GM19239 (cell line): ENCODE measurements around the gene C1orf53.

Source experiments
- DNase-seq: peaks from one replicate; pipeline ENCODE4 v3.0.0; 2011; ENCODE audit warnings: low spot score; ENCODE audit not compliant: insufficient read length
- FAIRE-seq: peaks from 2 replicates; lab custom pipeline; 2011; peaks lifted over from hg19 to GRCh38; lab: Jason Lieb, UNC

The C1orf53 gene

GRCh38 chr1:197905699-197906351 lies 3.4 kb downstream of the C1orf53 start:
- DNase-seq (no peak), FAIRE-seq (no peak)

GRCh38 chr1:197907846-197908616 lies 5.6 kb downstream of the C1orf53 start:
- DNase-seq: no peak
- no peak for FAIRE-seq

GRCh38 chr1:197908716-197909220 lies 6.3 kb downstream of the C1orf53 start:
- DNase-seq (no peak), FAIRE-seq (no peak)

- DNase-seq: no peak
- no peak for FAIRE-seq
Observed at GRCh38 chr1:197909384-197909783, 7.0 kb downstream of the C1orf53 start.

GRCh38 chr1:197910120-197910991 lies 7.9 kb downstream of the C1orf53 start:
- FAIRE-seq: no peak

GRCh38 chr1:197911111-197911856 lies 8.9 kb downstream of the C1orf53 start:
- DNase-seq: no peak
- no peak for FAIRE-seq

More at GRCh38 chr1:197910120-197910991, 7.9 kb downstream of the C1orf53 start:
- no peak for DNase-seq

GRCh38 chr1:197911857-197912696 lies 9.6 kb downstream of the C1orf53 start:
- DNase-seq (no peak), FAIRE-seq (no peak)

GRCh38 chr1:197912739-197913494 lies 10.5 kb downstream of the C1orf53 start:
- DNase-seq (no peak), FAIRE-seq (no peak)

- no peak for DNase-seq
- FAIRE-seq: no peak
Observed at GRCh38 chr1:197913495-197914276, 11.3 kb downstream of the C1orf53 start.

- FAIRE-seq (no peak), DNase-seq (no peak)
Observed at GRCh38 chr1:197914510-197914909, 12.1 kb downstream of the C1orf53 start.

- DNase-seq: no peak
- FAIRE-seq: no peak
Observed at GRCh38 chr1:197915260-197915861, 12.9 kb downstream of the C1orf53 start.

- FAIRE-seq (no peak), DNase-seq (no peak)
Observed at GRCh38 chr1:197915862-197916499, 13.6 kb downstream of the C1orf53 start.

GRCh38 chr1:197916500-197916983 lies 14.1 kb downstream of the C1orf53 start:
- no peak for DNase-seq
- FAIRE-seq: no peak

- FAIRE-seq (no peak), DNase-seq (no peak)
Observed at GRCh38 chr1:197917805-197918651, 15.6 kb downstream of the C1orf53 start.

- FAIRE-seq (no peak), DNase-seq (no peak)
Observed at GRCh38 chr1:197918807-197919345, 16.4 kb downstream of the C1orf53 start.
